ENCODE data around the gene UGGT2. TPM values are rescaled to one million over a fixed set of nuclear protein-coding genes. Genes with fewer than 3 reads are reported as not detected.

Gene UGGT2
- total and polyA plus RNA-seq, 9 of the 15 experiments (the other 6 are each of a cell fraction or from before 2014, with no cell fraction given), result 3.5 to 24.5 (median 18.3) TPM

DNA sequence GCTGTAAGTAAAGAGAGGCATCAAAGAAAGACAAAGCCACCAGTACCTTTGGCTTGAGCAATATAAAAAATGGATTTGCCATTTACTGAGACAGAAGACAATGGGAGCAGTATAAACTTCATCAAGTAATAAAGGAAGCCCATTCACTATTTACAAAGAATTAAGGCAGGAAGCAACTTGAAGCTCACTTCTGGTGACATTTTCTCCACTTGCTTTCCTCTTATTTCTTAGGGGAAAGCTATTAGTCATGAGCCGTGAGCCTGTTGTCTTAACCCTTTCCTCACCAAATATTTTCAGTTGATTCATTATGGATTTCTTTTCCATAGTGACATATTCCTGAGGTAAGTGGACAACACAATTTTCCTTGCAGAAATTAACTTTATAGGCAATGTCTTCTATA, 219.5 kb downstream of the UGGT2 start:
- TF ChIP-seq RBM34 (IDR thresholded peaks at IDR 0.05; ENCODE audit: borderline replicate concordance, insufficient read depth, low read length), result no peak
- TF ChIP-seq CEBPG (CRISPR knock-in tag; IDR thresholded peaks at IDR 0.05), result no peak
- no peak for TF ChIP-seq CEBPG (tag; conservative IDR thresholded peaks at IDR 0.05 in 1 of 2, IDR thresholded peaks at IDR 0.05 in 1 of 2)
- TF ChIP-seq CHD2 (IDR thresholded peaks at IDR 0.05; ENCODE audit: low read depth, low read length), result no peak
- TF ChIP-seq, protein P1, sequence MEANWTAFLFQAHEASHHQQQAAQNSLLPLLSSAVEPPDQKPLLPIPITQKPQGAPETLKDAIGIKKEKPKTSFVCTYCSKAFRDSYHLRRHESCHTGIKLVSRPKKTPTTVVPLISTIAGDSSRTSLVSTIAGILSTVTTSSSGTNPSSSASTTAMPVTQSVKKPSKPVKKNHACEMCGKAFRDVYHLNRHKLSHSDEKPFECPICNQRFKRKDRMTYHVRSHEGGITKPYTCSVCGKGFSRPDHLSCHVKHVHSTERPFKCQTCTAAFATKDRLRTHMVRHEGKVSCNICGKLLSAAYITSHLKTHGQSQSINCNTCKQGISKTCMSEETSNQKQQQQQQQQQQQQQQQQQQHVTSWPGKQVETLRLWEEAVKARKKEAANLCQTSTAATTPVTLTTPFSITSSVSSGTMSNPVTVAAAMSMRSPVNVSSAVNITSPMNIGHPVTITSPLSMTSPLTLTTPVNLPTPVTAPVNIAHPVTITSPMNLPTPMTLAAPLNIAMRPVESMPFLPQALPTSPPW (CRISPR knock-in tag; IDR thresholded peaks at IDR 0.05), result no peak
- no peak for TF ChIP-seq POLR2AphosphoS5 (IDR thresholded peaks at IDR 0.05; ENCODE audit: control insufficient read depth, insufficient read depth, low read depth, low read length)
- no peak for TF ChIP-seq SRSF7 (optimal IDR thresholded peaks at IDR 0.05; ENCODE audit: low read depth, low read length)
- TF ChIP-seq ZNF639 (CRISPR knock-in tag; conservative IDR thresholded peaks at IDR 0.05 in 1 of 2, IDR thresholded peaks at IDR 0.05 in 1 of 2), result no peak
- TF ChIP-seq SIX5 (IDR thresholded peaks at IDR 0.05; ENCODE audit: borderline replicate concordance in 1 of 2, insufficient read depth in 1 of 2, low read depth in 1 of 2, low read length in 2 of 2), result no peak
- Histone ChIP-seq H3K4me1 (replicated peaks in 1 of 2; ENCODE audit: control insufficient read depth in 2 of 2, insufficient read depth in 2 of 2, low read length in 2 of 2) (no peaks in the 10 kb centered on the region), H2AFZ (ENCODE audit: low read depth, low read length) (no peak overlapping the region), H3K36me3 (ENCODE audit: control insufficient read depth, insufficient read depth, low read length) (no peaks in the 10 kb centered on the region), H4K20me1 (replicated peaks; ENCODE audit: control insufficient read depth, insufficient read depth, low read length) (no peaks in the 10 kb centered on the region), H3K9ac (ENCODE audit: insufficient read depth in 1 of 2, low read depth in 2 of 2, low read length in 2 of 2) (no peak overlapping the region), H3K27me3 (ENCODE audit: control insufficient read depth in 2 of 2, insufficient read depth in 2 of 2, low read length in 2 of 2) (no peaks in the 10 kb centered on the region), H3K27ac (ENCODE audit: extremely low read depth, low read depth, low read length) (no peak overlapping the region), H3K4me3 (no peak overlapping the region), H3K9me3 (replicated peaks; ENCODE audit: control insufficient read depth, insufficient read depth, low read depth, low read length) (no peaks in the 10 kb centered on the region; the same call in 1 of the 2 replicates), H3K79me2 (ENCODE audit: control insufficient read depth, insufficient read depth, low read length) (no peaks in the 10 kb centered on the region), H3K9me1 (ENCODE audit: control insufficient read depth, insufficient read depth, low read length) (no peaks in the 10 kb centered on the region), H3K4me2 (ENCODE audit: insufficient read depth, low read length) (no peak overlapping the region)
- WGBS (ENCODE audit: insufficient coverage, low coverage, missing lambda C conversion rate), result 75% methylated on average over 1 of the region's 1 CpG
- FAIRE-seq (no peak), DNase-seq (ENCODE audit: extremely low read depth in 1 of 4, low spot score in 3 of 4) (peak in 1 of 4 experiments; percentile 7), ATAC-seq (no peak)
- intact Hi-C loops (cut with micrococcal nuclease) (loop anchor here (1.0 to 10.0 kb wide), 5 partner anchors 131 to 1131 kb away; no protein-coding TSS in a partner anchor), in situ Hi-C loops (cut with MboI) (loop anchor here (10.0 to 25.0 kb wide), 2 partner anchors 219 to 296 kb away; no protein-coding TSS in a partner anchor)
- ChIA-PET CTCF (ENCODE audit: low intra/inter-chr PET ratio) (interaction anchor here (1.1 to 1.7 kb wide), 3 partner anchors 210 to 1214 kb away, joined by 4 to 11 read pairs (median 4); no protein-coding TSS in a partner anchor), POLR2A (interaction anchor here (0.6 kb wide), 1 partner anchor 1160 kb away, joined by 3 read pairs; no protein-coding TSS in a partner anchor)
- BruUV-seq (replicated peaks), result no TSS peak
